GDM1 (cell line): ENCODE data around the gene MC1R.
"Not testable (repeated sequence)": the region's sequence is repeated elsewhere in the genome, so short reads cannot be mapped to it uniquely, and the experiment has no call there.

Experiments used
- DNase-seq: peaks from one replicate; lab custom pipeline; 2025; lab: John Stamatoyannopoulos, UW

Gene MC1R

DNA sequence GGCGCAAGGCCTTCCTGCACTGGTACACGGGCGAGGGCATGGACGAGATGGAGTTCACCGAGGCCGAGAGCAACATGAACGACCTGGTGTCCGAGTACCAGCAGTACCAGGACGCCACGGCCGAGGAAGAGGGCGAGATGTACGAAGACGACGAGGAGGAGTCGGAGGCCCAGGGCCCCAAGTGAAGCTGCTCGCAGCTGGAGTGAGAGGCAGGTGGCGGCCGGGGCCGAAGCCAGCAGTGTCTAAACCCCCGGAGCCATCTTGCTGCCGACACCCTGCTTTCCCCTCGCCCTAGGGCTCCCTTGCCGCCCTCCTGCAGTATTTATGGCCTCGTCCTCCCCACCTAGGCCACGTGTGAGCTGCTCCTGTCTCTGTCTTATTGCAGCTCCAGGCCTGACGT is 17.0 kb downstream of the MC1R start:
- DNase-seq: not testable (repeated sequence)

DNA sequence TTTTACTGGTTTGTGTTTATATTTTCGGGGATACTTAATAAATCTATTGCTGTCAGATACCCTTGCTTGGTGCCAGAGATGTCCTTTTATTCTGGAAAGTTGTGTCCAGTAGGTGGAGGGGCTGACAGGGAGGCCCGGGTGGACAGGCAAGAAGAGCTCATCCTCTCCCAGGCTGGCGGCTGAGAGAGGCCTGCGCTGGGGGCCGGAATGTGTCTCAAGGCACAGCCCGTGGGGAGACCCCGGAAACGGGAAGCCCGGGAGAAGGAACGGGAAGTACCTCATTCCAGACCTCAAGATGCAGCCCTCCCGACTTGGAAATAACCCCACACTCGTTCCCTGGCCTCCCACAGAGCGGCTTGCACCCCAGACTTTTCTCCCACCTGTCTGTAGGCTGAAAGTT is 17.4 kb downstream of the MC1R start:
- DNase-seq: no peak

DNA sequence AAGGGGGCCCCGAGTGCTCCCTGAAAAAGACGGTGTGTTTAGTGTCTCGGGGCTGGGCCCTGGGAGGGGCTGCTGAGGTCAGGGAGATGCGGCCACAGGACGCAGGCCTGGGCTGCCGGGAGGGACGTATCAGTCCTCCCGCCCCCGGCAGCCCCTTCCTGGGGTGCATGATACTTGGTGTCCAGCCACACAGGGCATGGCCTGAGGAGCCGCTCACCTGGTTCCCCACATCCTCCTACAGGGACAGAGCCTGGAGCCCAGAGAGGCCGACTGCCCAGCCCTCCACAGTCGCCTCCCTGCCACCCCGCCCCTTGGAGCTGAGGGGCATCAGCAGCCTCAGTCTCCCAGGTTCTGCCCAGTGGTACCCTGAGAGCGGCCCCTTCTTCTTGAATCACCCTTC is 17.8 kb downstream of the MC1R start:
- DNase-seq: no peak

DNA sequence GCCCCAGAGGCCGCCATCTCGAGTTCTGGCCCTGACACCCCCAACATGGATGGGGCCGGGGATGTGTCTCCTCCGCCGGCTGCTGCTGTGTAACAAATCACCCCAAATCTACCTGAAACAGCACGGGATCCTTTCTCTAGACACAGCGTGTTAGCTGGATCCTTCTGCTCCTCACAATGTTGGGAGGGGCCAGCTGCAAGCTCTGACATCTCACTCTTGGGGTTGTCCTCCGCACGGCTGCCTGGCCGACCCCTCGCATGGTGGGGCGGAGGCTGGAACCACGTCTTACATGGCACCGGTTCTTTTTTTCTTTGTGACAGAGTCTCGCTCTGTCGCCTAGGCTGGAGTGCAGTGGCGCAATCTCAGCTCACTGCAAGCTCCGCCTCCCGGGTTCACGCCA is 18.3 kb downstream of the MC1R start:
- no peak for DNase-seq

DNA sequence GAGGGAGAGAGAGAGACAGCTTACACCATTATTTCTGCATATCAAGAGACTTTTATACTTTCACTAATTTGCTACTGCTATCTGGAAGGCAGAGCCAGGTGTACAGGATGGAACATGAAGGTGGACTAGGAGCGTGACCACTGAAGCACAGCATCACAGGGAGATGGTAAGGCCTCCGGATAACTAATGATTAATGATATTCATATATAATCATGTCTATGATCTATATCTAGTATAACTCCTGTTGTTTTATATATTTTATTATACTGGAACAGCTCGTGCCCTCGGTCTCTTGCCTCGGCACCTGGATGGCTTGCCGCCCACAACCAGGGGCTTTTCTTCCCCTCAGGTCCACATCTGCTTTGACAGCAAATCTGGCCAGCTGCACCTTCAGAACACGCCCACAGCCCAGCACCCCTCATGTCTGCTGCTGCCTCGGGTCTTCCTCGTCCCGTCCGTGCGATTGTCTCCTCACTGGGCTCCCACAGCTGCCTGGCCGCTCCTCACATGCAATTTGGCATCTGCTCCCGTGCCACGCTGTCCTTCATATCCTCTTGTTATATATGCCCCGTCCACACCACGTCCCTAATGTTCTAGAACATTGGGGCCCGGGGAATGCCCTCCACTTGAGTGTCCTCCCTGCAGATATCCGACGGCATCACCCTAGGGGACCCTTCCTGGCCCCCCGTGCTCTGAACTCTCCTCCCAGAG is 19.7 kb downstream of the MC1R start:
- DNase-seq: no peak

DNA sequence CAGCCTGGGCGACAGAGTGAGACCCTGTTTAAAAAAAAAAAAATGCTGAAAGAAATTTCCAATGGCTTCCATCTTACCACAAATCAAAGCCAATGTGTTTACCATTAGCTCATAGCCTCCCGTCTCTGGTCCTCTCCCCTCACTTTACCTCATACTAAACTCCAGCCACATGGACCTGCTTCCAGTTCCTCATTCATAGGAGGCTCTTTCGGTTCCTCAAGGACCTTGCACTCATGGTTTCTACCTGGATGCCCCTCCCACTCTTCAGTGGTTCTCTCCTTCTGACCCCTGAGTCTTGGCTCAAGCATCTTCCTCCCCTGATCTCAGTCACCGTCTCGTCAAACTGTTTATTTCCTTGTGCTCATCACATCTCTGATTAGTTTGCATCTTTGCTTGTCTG is 26.1 kb downstream of the MC1R start:
- no peak for DNase-seq

DNA sequence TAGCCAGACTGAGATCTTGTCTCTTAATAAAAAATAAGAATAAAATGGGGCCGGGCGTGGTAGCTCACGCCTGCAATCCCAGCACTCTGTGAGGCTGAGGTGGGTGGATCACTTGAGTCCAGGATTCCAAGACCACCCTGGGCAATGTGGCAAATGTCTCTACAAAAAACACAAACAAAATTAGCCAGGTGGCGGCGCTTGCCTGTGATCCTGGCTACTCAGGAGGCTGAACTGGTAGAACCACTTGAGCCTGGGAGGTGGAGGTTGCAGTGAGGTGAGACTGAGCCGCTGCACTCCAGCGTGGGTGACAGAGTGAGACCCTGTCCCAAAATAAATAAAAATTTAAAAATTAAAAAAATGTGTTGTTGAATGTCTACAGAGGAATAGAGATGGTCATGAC is 27.0 kb downstream of the MC1R start:
- DNase-seq: no peak

DNA sequence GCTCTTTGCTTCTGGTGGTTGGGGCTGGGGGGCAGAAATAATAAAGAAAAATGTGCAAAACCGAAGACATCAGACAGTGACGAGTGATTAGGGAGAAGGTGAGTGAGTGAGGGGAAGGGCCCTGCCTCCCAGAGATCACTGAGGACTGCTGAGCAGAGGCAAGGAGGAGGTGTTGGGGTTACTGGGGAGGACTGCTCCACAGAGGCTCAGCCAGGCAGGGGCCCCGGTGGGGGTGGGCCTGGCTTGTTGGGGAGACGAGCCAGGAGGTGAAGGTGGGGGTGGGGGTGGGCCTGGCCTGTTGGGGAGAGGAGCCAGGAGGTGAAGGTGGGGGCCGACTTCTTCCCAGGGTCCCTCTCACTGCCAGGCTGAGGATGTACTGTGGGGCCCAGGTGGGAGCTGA is 27.9 kb downstream of the MC1R start:
- no peak for DNase-seq

DNA sequence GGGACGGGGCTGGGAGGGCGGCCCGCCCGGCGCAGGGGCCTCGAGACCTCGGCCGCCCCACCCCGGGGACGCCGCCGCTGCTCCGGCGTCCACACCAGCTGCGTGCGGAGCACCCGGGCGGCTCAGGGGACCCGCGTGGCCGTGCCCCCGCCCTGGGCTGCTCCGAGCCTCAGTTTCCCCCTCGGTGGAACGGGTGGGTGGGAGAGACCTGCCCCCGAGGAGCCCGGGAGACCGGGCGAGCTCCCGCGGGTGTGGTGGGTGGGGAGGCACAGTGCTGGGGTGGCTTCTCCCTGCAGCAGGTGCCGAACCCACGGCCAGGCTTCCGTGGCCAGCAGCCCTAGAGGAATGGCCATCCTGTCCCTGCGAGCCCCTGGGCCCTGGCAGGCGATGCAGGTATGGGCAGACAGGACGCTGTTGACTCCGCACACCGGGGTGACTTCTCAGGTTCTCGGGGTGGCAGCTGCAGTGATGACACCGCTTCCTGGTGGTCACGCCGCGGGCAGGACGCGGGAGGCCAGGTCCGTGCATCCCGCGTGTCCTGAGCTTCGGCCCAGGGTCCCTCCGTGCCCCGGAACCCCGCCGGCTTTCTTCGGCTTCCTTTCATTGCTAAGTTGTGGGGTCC is 30.6 kb downstream of the MC1R start:
- no peak for DNase-seq

DNA sequence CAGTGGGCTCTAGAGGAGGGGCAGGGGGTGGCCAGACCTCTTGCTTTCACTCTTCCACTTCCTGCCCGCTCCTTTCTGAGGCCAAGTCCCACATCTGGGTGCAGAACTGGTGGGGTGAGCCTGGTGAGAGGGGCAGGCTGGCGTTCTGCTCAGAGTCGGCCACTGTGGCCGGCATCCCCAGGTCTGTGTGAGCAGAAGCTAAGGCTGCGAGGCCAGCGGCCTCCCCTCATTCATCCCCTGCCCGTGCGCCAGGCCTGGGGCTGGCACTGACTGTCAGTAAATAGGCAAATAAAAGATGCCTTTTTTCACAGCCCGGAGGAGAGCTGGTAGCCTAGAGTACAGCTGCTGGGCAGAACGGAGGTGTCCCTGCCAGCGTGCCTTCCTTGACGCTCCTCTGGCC is 31.1 kb downstream of the MC1R start:
- DNase-seq: no peak

DNA sequence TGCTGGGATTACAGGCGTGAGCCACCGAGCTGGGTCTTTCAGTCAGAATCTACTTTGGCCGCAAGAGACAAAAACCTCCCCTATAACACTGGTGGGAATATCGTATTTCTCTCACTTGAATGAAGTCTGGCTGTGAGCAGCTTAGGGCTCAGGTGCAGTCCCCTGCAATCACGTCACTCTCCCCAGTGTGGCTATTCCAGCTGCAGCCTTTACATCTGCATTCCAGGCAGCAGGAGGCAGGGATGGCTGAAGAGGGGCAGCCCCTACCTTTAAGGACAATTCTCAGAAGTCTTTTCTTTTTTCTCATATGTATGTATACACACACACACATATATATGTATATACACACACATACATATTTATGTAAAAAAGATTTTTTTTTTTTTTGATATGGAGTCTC is 32.8 kb downstream of the MC1R start:
- DNase-seq: no peak

DNA sequence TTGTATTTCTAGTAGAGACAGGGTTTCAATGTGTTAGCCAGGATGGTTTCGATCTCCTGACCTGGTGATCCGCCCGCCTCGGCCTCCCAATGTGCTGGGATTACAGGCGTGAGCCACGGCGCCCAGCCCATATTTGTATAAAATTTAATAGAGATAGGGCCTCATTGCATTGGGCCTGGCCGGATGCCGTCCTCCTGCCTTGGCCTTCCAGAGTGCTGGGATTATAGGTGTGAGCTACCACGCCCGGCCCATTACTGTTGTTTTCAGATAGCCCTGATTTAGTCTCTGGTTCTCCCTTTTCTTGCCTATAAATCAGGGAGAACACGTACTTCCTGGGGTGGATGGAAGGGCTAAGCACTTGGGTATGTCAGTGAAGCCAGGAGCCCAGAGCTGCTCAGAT is 33.4 kb downstream of the MC1R start:
- no peak for DNase-seq

DNA sequence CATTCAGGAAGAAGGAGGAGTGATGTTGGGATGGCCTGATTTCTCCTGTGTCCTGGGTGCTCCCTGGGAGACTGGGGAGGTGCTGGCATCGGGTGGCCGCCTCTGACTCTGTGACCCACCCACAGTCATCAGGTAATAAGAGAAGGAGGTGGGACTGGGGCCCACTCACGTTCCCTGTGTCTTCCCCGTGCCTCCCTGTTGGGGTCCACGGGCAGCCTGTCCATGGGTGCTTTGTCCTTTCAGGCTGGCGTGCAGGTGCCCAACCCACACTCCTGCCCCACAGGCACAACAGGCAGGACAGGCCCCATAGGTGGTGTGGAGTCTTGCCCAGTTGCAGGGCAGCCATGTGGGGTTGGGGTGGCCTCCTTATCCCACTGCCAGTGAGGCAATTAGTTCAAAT is 33.9 kb downstream of the MC1R start:
- no peak for DNase-seq

DNA sequence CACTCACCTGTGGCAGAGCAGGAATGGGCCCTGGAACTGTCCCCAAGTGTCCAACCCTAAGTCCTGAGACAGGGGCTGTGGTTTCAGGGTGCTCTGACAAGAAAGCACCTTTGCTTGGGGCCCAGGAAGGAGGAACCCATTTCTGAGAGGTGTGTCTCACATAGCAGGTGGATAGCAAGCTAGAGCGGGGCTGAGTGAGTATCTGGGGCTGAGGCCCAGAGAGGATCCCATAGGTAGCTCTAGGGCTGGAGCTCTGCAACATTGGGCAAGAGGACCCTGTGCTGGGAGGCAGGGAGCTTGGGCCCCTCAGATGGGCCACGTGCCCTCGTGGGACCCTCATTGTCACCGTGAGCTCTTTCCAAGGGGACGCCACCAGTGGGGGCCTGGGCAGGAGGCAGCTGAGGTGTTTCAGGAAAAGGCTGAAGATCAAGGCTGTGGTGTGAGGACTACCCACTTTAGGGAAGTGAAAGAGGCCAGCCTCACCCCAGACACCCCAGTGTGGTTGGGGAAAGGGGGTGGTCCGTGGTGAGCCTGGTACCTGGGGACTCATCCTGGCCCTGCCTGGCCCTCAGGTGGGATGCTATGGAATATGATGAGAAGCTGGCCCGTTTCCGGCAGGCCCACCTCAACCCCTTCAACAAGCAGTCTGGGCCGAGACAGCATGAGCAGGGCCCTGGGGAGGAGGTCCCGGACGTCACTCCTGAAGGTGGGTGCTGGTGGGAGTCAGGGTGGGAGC is 35.2 kb downstream of the MC1R start:
- DNase-seq: no peak

DNA sequence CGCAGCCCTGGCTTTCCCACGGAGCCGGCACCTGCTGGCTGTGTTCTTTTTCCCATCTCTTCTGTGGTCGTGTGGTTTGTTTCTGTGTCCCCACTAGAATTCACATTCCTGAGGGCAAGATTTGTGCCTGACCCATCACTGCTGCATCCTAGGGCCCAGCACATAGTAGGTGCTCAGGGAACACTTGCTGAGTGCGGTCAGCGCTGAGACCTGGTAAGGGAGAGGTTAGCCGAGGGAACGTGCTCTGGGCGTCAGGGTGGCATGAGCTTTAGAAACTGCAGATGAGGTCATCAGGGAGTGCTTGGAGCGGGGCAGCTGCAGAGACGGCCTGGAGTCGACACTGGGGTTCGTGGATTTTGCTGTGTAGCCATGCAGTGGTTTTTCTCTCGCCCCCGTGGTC is 35.8 kb downstream of the MC1R start:
- DNase-seq: no peak

DNA sequence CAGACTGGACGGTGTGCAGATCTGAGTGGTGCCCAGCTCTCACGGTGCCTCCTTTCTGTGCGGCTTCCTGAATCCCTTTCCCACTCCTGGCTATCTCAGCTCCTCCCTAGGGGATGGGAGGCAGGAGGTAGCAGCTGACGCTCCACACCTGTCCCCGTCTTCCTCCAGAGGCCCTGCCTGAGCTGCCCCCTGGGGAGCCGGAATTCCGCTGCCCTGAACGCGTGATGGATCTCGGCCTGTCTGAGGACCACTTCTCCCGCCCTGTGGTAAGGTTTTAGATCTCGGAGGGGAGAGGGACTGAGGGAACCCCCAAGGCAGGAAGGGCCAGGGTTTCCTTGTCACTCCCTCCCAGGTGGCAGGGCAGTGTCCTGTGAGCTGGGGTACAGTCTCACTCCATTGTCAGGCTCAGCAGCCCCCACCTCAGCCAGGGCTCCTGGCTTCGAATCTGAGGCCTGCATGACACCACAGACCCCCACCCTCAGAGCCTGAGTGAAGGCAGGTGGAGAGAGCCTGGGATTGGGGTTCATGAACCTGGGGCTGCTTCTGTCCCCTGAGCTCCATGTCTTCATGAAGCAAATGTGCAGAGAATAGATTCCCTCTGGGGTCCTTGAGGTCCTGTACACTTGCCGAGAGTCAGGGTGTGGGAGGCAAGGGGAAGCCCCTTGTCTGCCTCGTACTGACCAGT is 36.5 kb downstream of the MC1R start:
- no peak for DNase-seq

DNA sequence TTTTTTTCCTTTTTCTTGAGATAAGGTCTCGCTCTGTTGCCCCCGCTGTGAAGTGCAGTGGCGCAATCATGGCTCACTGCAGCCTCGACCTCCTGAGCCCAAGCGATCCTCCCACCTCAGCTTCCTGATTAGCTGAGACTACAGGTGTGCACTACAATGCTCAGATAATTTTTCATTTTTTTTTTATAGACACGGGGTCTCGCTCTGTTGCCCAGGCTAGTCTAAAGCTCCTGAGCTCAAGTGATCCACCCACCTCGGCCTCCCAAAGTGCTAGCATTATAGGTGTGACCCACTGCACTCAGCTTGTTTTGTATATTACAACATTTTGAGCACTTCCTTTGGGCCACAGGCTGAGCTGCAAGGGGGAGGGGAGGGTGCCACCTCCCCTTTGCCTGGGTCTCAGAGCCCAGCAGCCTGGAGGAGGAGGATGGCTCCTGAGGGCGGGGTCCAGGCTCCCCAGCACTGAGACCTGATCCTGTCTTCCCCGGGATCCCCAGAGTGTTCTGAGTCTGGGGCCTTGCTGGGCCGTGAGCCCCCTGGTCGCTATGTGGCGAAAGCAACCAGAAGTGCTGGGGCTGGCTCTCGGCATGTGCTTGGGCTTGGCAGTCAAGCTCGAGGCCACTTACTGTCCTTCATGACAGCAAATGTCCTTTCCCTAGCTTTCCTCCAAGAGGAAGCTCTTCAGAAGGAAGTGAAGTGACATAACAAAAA is 38.0 kb downstream of the MC1R start:
- no peak for DNase-seq

DNA sequence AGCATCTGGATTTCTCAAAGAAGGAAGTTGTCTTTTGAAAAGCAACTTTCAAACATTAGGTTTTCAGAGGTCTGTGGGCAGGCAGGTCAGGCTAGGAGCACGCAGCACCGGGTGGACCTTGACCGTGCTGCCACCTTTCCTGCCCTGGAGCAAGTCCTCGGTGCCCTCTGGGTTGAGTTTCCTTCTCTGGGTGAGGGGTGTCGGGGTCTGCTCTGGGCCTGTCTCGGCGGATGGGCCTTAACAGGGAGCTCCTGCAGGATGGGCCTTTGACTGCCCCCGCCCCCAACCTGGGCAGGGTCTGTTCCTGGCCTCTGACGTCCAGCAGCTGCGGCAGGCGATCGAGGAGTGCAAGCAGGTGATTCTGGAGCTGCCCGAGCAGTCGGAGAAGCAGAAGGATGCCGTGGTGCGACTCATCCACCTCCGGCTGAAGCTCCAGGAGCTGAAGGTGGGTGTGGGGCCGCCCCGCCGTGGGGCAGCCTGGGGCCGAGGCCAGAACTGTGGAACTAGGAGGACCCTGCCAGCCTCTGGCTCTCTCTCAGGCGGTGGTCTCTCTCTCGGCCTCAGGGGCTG is 38.6 kb downstream of the MC1R start:
- DNase-seq: no peak

DNA sequence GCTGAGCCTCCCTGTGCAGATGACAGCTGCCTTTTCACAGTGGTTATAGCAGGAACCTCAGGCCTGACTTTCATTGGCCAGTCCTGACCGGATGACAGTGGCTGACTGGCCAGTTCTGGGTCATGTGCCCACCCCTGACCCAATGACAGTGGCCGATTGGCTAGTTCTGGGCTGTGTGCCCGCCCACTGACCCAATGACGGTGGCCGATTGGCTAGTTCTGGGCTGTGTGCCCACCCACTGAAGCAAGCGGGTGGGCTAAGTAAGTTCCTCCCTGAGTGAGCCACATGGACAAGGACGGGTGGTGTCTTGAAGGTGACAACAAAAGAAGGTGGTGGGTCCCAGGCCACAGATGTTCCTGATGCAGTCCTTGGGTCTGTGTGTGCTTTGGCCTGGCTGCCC is 39.4 kb downstream of the MC1R start:
- DNase-seq: peak; percentile 60

DNA sequence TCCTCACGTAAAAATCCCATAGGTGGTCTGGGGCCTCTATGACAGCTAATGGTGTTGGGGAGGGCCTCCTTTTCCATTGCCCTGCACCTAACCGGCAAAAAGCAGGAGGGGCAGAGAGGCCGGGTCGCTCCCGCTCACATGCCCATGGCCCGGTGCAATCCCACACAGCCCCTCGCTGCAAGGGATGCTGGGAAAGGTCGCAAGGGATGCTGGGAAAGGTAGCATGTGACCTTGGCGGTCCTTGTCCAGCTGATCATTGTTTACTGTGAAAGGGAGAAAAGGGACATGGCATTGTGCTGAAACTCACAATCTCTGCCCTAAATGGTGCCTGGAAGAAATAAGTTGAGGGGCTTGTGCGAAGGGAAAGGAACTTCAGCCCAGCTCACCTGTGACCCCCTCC is 39.9 kb downstream of the MC1R start:
- DNase-seq: no peak

DNA sequence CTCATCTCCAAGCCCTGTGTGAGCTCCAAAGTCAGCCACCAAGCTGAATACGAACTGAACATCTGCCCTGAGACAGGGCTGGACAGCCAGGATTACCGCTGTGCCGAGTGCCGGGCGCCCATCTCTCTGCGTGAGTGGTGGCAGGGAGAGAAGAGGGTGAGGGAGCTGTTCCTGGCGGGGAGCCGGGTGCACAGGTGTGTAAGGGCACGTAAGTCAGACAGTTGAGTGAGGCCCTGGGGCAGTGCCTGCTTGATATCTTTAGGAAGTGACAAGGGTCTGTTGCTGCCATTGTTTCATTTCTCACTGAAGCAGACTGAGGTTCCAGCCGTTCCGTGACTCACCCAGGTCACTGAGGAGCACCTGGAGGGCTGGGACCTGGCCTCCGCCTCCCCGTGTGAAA is 42.3 kb downstream of the MC1R start:
- no peak for DNase-seq

DNA sequence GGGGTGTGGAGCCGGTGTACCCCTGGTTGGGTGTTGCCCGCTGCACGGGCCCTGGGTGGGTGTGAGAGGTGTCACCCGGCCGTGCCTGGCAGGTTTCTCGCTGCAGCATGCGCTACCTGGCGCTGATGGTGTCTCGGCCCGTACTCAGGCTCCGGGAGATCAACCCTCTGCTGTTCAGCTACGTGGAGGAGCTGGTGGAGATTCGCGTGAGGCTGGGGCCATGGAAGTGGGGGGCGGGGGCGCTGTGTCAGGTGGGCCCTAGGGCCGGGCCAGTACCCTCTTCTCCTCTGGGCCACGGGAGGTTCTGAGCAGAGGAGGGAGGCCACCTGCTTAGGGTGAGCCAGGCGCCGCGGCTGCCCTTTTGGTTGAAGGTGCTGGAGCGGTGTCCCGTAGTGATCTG is 43.3 kb downstream of the MC1R start:
- DNase-seq: no peak
